Body of pancreas (tissue), 4 donors: ENCODE data around the gene PHACTR3.

Source experiments
- POLR2A ChIP-seq, 3 donors: fragments of 450-650 bp; IDR thresholded peaks; one replicate each; pipeline ENCODE4 v1.6.1; 2016; ENCODE audit warnings: antibody characterized with exemption in 3 of 3, mild to moderate bottlenecking in 2 of 3
- TF ChIP-seq, protein P1 (sequence below), 7 experiments: fragments of 450-650 bp in 4 of 7; fragments of 200-600 bp in 3 of 7; sonication (generic) in 3 of 7; IDR thresholded peaks; one replicate each; pipeline ENCODE4 v1.5.1; 2016 to 2019; ENCODE audit warnings: antibody characterized with exemption in 7 of 7

DNA sequence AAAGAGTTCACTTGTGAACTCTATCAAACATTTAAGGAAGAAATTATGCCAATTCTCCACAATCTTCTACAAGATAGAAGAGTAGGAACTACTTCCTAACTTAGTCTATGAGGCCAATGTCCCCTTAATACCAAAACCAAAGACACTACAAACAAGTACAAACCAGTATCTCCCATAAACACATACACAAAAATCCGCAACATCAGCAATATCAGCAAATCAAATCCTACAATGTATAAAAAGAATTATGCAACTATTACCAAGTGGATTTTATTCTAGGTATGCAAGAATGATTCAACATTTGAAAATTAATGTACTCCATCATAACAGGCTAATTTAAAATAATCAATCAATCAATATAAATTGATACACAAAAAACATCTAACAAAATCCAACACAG, 283.7 kb downstream of the PHACTR3 start:
- TF ChIP-seq, protein P1, sequence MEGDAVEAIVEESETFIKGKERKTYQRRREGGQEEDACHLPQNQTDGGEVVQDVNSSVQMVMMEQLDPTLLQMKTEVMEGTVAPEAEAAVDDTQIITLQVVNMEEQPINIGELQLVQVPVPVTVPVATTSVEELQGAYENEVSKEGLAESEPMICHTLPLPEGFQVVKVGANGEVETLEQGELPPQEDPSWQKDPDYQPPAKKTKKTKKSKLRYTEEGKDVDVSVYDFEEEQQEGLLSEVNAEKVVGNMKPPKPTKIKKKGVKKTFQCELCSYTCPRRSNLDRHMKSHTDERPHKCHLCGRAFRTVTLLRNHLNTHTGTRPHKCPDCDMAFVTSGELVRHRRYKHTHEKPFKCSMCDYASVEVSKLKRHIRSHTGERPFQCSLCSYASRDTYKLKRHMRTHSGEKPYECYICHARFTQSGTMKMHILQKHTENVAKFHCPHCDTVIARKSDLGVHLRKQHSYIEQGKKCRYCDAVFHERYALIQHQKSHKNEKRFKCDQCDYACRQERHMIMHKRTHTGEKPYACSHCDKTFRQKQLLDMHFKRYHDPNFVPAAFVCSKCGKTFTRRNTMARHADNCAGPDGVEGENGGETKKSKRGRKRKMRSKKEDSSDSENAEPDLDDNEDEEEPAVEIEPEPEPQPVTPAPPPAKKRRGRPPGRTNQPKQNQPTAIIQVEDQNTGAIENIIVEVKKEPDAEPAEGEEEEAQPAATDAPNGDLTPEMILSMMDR (IDR thresholded peaks at IDR 0.05) = no peak
- no peak for TF ChIP-seq POLR2A (IDR thresholded peaks at IDR 0.05)
